GM23338 (cell line): Measurements from ENCODE around the gene EPHA7.

Source experiments
- EZH2 ChIP-seq: fragments of 200-600 bp; sonication (generic); IDR thresholded peaks from one replicate; pipeline ENCODE4 v1.8.0; 2017; ENCODE audit warnings: antibody characterized with exemption, mild to moderate bottlenecking, low read depth; ENCODE audit not compliant: unreplicated experiment
- EZH2phosphoT487 ChIP-seq: fragments of 200-600 bp; sonication (generic); IDR thresholded peaks from one replicate; pipeline ENCODE4 v1.8.1; 2018; ENCODE audit warnings: antibody characterized with exemption; ENCODE audit not compliant: unreplicated experiment
- JUNB ChIP-seq: IDR thresholded peaks from one replicate; pipeline ENCODE4 v1.6.1; 2016; ENCODE audit warnings: antibody characterized with exemption; ENCODE audit not compliant: unreplicated experiment
- POLR2AphosphoS5 ChIP-seq: IDR thresholded peaks from 2 replicates; pipeline ENCODE4 v1.6.1; 2016; ENCODE audit warnings: antibody characterized with exemption, low read depth
- TF ChIP-seq, protein P1 (sequence below), 2 experiments: fragments of 200-600 bp in 1 of 2; sonication (generic) in 1 of 2; conservative IDR thresholded peaks; 2 replicates each; pipeline versions ENCODE4 v1.5.1 to v1.6.1; 2016 to 2017; ENCODE audit warnings: antibody characterized with exemption in 2 of 2, low read depth in 2 of 2, mild to moderate bottlenecking in 2 of 2, moderate library complexity in 1 of 2
- TF ChIP-seq, protein P2 (sequence below): IDR thresholded peaks from one replicate; pipeline ENCODE4 v1.6.1; 2018; ENCODE audit warnings: antibody characterized with exemption; ENCODE audit not compliant: unreplicated experiment

DNA sequence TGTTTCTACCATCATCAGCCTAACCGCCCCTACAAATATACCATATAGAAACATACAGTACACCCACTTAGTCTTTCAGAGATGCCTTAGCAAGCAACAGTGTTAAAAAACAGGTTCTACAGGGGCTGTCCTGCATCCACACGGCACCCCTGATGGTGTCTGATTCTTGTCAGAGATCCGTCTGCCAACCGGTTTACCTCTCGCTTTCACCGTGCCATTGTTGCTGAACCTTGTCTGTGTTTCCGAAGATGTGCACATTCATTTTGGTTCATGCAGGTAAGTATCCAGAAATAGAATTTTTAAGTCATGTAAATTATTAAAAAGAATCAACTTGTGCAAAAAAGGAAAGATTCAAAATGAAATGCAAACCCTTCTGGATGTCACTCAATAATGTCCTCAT, 52.9 kb downstream of the EPHA7 start:
- TF ChIP-seq, protein P1, sequence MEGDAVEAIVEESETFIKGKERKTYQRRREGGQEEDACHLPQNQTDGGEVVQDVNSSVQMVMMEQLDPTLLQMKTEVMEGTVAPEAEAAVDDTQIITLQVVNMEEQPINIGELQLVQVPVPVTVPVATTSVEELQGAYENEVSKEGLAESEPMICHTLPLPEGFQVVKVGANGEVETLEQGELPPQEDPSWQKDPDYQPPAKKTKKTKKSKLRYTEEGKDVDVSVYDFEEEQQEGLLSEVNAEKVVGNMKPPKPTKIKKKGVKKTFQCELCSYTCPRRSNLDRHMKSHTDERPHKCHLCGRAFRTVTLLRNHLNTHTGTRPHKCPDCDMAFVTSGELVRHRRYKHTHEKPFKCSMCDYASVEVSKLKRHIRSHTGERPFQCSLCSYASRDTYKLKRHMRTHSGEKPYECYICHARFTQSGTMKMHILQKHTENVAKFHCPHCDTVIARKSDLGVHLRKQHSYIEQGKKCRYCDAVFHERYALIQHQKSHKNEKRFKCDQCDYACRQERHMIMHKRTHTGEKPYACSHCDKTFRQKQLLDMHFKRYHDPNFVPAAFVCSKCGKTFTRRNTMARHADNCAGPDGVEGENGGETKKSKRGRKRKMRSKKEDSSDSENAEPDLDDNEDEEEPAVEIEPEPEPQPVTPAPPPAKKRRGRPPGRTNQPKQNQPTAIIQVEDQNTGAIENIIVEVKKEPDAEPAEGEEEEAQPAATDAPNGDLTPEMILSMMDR (conservative IDR thresholded peaks at IDR 0.05; ENCODE audit: low read depth in 2 of 2) = no peak
- TF ChIP-seq EZH2 (no peak), EZH2phosphoT487 (no peak), POLR2AphosphoS5 (no peak), JUNB (no peak)
- TF ChIP-seq, protein P2, sequence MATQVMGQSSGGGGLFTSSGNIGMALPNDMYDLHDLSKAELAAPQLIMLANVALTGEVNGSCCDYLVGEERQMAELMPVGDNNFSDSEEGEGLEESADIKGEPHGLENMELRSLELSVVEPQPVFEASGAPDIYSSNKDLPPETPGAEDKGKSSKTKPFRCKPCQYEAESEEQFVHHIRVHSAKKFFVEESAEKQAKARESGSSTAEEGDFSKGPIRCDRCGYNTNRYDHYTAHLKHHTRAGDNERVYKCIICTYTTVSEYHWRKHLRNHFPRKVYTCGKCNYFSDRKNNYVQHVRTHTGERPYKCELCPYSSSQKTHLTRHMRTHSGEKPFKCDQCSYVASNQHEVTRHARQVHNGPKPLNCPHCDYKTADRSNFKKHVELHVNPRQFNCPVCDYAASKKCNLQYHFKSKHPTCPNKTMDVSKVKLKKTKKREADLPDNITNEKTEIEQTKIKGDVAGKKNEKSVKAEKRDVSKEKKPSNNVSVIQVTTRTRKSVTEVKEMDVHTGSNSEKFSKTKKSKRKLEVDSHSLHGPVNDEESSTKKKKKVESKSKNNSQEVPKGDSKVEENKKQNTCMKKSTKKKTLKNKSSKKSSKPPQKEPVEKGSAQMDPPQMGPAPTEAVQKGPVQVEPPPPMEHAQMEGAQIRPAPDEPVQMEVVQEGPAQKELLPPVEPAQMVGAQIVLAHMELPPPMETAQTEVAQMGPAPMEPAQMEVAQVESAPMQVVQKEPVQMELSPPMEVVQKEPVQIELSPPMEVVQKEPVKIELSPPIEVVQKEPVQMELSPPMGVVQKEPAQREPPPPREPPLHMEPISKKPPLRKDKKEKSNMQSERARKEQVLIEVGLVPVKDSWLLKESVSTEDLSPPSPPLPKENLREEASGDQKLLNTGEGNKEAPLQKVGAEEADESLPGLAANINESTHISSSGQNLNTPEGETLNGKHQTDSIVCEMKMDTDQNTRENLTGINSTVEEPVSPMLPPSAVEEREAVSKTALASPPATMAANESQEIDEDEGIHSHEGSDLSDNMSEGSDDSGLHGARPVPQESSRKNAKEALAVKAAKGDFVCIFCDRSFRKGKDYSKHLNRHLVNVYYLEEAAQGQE = no peak
